Endothelial cell of umbilical vein (primary cell): ENCODE results near the gene CTDSP1. TPM values are rescaled to one million over a fixed set of nuclear protein-coding genes. Genes with fewer than 3 reads are reported as not detected.

ENCODE experiments used
- BruUV-seq: library from RNA; stranded (reverse); fragments of 400-500 nt; replicated peaks from 2 replicates; lab custom pipeline; 2021; lab: Mats Ljungman, UMichigan
- CTCF ChIA-PET: fragments of 300-600, 350-600 bp; sonication (Branson Sonifier 250); formaldehyde crosslinking; loops from one replicate; lab custom pipeline; 2021; ENCODE audit warnings: antibody characterized with exemption, inconsistent platforms; lab: Charles Lee
- POLR2A ChIA-PET: fragments of 300-600, 350-600 bp; sonication (Branson Sonifier 250); formaldehyde crosslinking; loops from one replicate; lab custom pipeline; 2021; ENCODE audit warnings: antibody characterized with exemption, inconsistent platforms; lab: Charles Lee
- DNase-seq: peaks from one replicate; pipeline ENCODE4 v3.0.0-alpha.2; 2011; ENCODE audit warnings: low read depth, low spot score
- FAIRE-seq: peaks from 2 replicates; lab custom pipeline; 2011; peaks lifted over from hg19 to GRCh38; lab: Jason Lieb, UNC
- H2AFZ ChIP-seq: 2 replicates; pipeline ENCODE4 v1.6.0; 2012; ENCODE audit warnings: low read depth, low read length, control low read depth, inconsistent platforms
- H3K27ac ChIP-seq: 2 replicates; pipeline ENCODE4 v1.5.1; 2011; ENCODE audit warnings: low read depth, mild to moderate bottlenecking, control low read depth, low read length, moderate library complexity; ENCODE audit not compliant: insufficient read depth
- H3K27me3 ChIP-seq, 2 experiments: 2 replicates each; pipeline versions ENCODE4 v1.6.0 to v1.6.1; 2011; ENCODE audit warnings: low read length in 2 of 2, mixed read lengths in 1 of 2; ENCODE audit not compliant: control insufficient read depth in 2 of 2, insufficient read depth in 2 of 2
- H3K36me3 ChIP-seq, 2 experiments: 2 replicates in 1 of 2; 3 replicates in 1 of 2; pipeline ENCODE4 v1.5.1; 2011; ENCODE audit warnings: low read length in 2 of 2, mild to moderate bottlenecking in 1 of 2, moderate library complexity in 1 of 2; ENCODE audit not compliant: control insufficient read depth in 2 of 2, insufficient read depth in 2 of 2; ENCODE audit errors: extremely low read depth in 1 of 2
- H3K4me1 ChIP-seq: 3 replicates; pipeline ENCODE4 v1.5.1; 2011; ENCODE audit warnings: mild to moderate bottlenecking, low read length; ENCODE audit not compliant: control insufficient read depth, insufficient read depth; ENCODE audit errors: extremely low read depth
- H3K4me2 ChIP-seq: 2 replicates; pipeline ENCODE4 v1.6.1; 2011; ENCODE audit warnings: low read length, control low read depth, mixed read lengths; ENCODE audit not compliant: insufficient read depth
- H3K4me3 ChIP-seq, 3 experiments: fragments of 200-600 bp in 1 of 3; sonication (generic), shearing (Covaris generic) in 1 of 3; replicated peaks in 1 of 3; 2 replicates each; pipeline ENCODE4 v1.5.1; 2011 to 2016; ENCODE audit warnings: control low read depth in 3 of 3, low read length in 3 of 3, mild to moderate bottlenecking in 2 of 3, inconsistent platforms in 1 of 3, low read depth in 1 of 3, moderate library complexity in 1 of 3; ENCODE audit not compliant: insufficient read depth in 1 of 3
- H3K79me2 ChIP-seq: 2 replicates; pipeline ENCODE4 v1.6.0; 2012; ENCODE audit warnings: low read length, inconsistent platforms; ENCODE audit not compliant: control insufficient read depth, insufficient read depth
- H3K9ac ChIP-seq: replicated peaks from 2 replicates; pipeline ENCODE3; 2011; ENCODE audit warnings: low read length, control low read depth; ENCODE audit not compliant: insufficient read depth; ENCODE audit errors: extremely low read depth
- H3K9me1 ChIP-seq: replicated peaks from 3 replicates; pipeline ENCODE4 v1.6.0; 2011; ENCODE audit warnings: mild to moderate bottlenecking, low read length; ENCODE audit not compliant: control insufficient read depth, insufficient read depth; ENCODE audit errors: extremely low read depth
- H3K9me3 ChIP-seq: replicated peaks from 2 replicates; pipeline ENCODE4 v1.5.1; 2012; ENCODE audit warnings: low read length, inconsistent platforms; ENCODE audit not compliant: control insufficient read depth, insufficient read depth
- H4K20me1 ChIP-seq: replicated peaks from 2 replicates; pipeline ENCODE3; 2011; ENCODE audit warnings: mild to moderate bottlenecking, low read length; ENCODE audit not compliant: control insufficient read depth, insufficient read depth; ENCODE audit errors: extremely low read depth
- CTCF ChIP-seq, 2 donors: IDR thresholded peaks; 1 replicate in 1 of 2; 2 replicates in 1 of 2; pipeline ENCODE4 v1.5.1; 2011; ENCODE audit warnings: low read length in 2 of 2, mild to moderate bottlenecking in 2 of 2, moderate library complexity in 2 of 2, control low read depth in 1 of 2, inconsistent platforms in 1 of 2, low read depth in 1 of 2; ENCODE audit not compliant: insufficient read depth in 1 of 2; ENCODE audit errors: extremely low read depth in 1 of 2
- EZH2 ChIP-seq: IDR thresholded peaks from 2 replicates; pipeline ENCODE4 v1.6.1; 2012; ENCODE audit warnings: borderline replicate concordance, low read depth, mild to moderate bottlenecking, moderate library complexity, low read length, inconsistent platforms; ENCODE audit not compliant: severe bottlenecking
- FOS ChIP-seq: IDR thresholded peaks from 2 replicates; pipeline ENCODE4 v1.6.1; 2011; ENCODE audit warnings: mild to moderate bottlenecking, low read length, moderate library complexity, borderline replicate concordance; ENCODE audit not compliant: insufficient read depth
- JUN ChIP-seq: IDR thresholded peaks from 2 replicates; pipeline ENCODE4 v1.6.1; 2011; ENCODE audit warnings: borderline replicate concordance, low read depth; ENCODE audit not compliant: insufficient read length, insufficient read depth
- MAX ChIP-seq: IDR thresholded peaks from 2 replicates; pipeline ENCODE4 v1.6.1; 2011; ENCODE audit not compliant: insufficient read depth, insufficient read length
- MYC ChIP-seq: IDR thresholded peaks from one replicate; pipeline ENCODE4 v1.6.1; 2011; ENCODE audit warnings: mild to moderate bottlenecking, low read depth, low read length
- POLR2A ChIP-seq: IDR thresholded peaks from 2 replicates; pipeline ENCODE4 v1.6.1; 2012; ENCODE audit warnings: low read depth, mild to moderate bottlenecking, control low read depth, low read length
- POLR2AphosphoS5 ChIP-seq: IDR thresholded peaks from 2 replicates; pipeline ENCODE4 v1.6.1; 2012; ENCODE audit warnings: low read depth, mild to moderate bottlenecking, control low read depth, low read length, moderate library complexity; ENCODE audit not compliant: insufficient read depth
- dilution Hi-C: fragments of 300-500 bp; cut with MboI; formaldehyde crosslinking; loops from one replicate; pipeline ENCODE4 v1.15.0; 2019; ENCODE audit warnings: low sequenced_read_pairs; ENCODE audit not compliant: extremely low pct_ligation_motif_present
- intact Hi-C: fragments of 100-400 bp; cut with micrococcal nuclease; formaldehyde crosslinking; loops from one replicate; pipeline ENCODE4 v1.10.0; 2022
- polyA plus RNA-seq, 4 experiments: library from polyadenylated mRNA; depleted of rRNA in 3 of 4; stranded (reverse) in 3 of 4; unstranded in 1 of 4; fragments of >200 nt; gene quantifications; 2 replicates each; pipeline versions ENCODE4 v1.2.1 to v1.2.3, GENCODE V29; 2011 to 2012; ENCODE audit warnings: missing spikeins in 1 of 4
- total RNA-seq: library from RNA; stranded (reverse); gene quantifications from 2 replicates; pipeline ENCODE4 v1.2.3, GENCODE V29; 2021

CTDSP1 gene
- total and polyA plus RNA-seq, 2 donors (not counting 3 experiments of a cell fraction or from before 2014, with no cell fraction given), result 86.1 to 112 TPM

DNA sequence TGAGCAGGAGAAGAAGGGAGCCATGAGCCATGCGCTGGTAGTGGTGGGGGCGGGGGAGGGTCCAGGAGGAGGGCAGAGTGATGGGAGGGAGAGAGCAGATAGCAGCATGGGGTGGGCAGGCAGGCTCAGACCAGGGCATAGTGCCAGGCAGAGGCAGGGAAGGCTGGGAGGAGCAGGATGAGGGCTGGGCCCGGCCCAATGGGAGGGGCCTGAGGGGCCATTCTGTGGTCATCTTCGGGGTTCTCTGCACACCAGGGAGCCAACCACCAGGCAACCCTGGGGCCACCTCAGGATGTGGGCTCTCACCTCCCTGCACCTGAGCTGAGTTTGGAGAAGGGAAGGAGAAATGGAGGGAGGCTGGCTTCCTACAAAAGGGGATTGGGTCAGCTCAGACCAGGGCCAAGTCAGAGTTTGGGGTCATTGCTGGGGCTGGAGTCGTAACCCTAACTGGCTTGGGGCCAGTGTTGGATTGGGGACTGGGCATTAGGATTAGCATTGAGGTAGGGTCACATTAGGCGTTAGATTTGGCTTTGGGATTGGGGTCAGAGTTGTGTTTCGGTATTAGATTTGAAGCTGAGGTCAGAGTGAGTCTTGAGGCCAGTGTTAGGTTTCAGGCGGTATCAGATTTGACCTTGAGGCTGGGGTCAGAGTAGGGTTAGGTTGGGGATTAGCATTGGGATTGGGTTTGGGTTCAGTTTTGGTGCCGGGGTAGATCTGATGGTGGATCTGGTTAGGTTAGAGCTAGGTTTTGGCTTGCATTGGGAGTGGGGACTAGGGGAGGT, 30.4 kb downstream of the CTDSP1 start:
- H3K4me2 ChIP-seq, result no peak overlapping the region
- H3K36me3 ChIP-seq, result no peaks in the 10 kb centered on the region
- no peak for TF ChIP-seq POLR2A
- no peak for TF ChIP-seq MAX
- no peak for TF ChIP-seq MYC
- TF ChIP-seq CTCF (IDR thresholded peaks at IDR 0.05; ENCODE audit: extremely low read depth in 1 of 2, insufficient read depth in 1 of 2, low read depth in 1 of 2, low read length in 2 of 2), result no peak
- TF ChIP-seq POLR2AphosphoS5, result no peak
- no peak for TF ChIP-seq EZH2
- TF ChIP-seq JUN, result no peak
- TF ChIP-seq FOS, result no peak
- no peak overlapping the region for H2AFZ ChIP-seq
- intact Hi-C loops (no loop called here), dilution Hi-C loops (no loop called here)
- H3K4me1 ChIP-seq, result no peaks in the 10 kb centered on the region
- no peak overlapping the region for H3K4me3 ChIP-seq
- H4K20me1 ChIP-seq, result no peaks in the 10 kb centered on the region
- POLR2A ChIA-PET, result no interaction called here
- H3K79me2 ChIP-seq, result no peaks in the 10 kb centered on the region
- FAIRE-seq (no peak), DNase-seq (no peak)
- CTCF ChIA-PET, result interaction anchor here (1.1 to 1.6 kb wide), 2 partner anchors 10 to 297 kb away, joined by 4 to 5 read pairs; no protein-coding TSS in a partner anchor
- no TSS peak for BruUV-seq
- no peak overlapping the region for H3K9ac ChIP-seq
- H3K9me1 ChIP-seq, result no peaks in the 10 kb centered on the region
- H3K9me3 ChIP-seq, result no peaks in the 10 kb centered on the region
- no peak overlapping the region for H3K27ac ChIP-seq
- H3K27me3 ChIP-seq, result no peaks in the 10 kb centered on the region
